ENCODE data around the gene OTOG.

The OTOG gene

DNA sequence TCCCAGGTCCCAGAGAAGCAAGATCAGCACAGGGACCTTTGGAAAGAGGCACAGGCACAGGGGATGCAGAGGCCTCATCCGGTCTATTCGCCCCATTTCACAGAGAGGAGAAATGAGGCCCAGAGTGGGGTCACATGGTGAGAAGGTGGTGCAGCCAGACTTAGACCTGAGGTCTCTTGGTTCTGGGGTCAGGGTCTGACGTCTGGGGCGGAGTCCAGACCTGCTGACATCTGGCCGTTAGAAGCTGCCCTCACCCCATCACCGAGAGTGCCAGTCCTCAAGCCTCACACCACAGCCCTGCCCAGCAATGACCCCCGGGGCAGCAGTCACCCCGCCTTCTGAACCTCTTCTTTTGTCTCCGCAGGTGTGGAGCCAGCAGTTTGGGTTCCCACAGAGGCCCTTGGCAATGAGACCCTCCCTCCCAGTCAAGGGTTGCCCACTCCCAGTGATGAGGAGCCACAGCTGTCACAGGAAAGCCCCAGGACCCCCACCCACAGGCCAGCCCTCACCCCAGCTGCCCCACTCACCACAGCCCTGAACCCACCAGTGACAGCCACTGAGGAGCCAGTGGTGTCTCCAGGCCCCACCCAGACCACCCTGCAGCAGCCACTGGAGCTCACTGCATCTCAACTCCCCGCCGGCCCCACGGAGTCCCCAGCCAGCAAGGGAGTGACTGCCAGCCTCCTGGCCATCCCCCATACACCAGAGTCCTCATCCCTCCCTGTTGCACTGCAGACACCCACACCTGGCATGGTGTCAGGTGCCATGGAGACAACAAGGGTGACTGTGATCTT, 62.4 kb downstream of the OTOG start:
- TF ChIP-seq RAD21 (IDR thresholded peaks at IDR 0.05; ENCODE audit: low read depth) (no peak), CEBPB (IDR thresholded peaks at IDR 0.05) (no peak), REST (IDR thresholded peaks at IDR 0.05; ENCODE audit: low read depth) (no peak), EGR1 (IDR thresholded peaks at IDR 0.05) (no peak), FOXM1 (IDR thresholded peaks at IDR 0.05; ENCODE audit: borderline replicate concordance, low read depth) (no peak), TEAD4 (IDR thresholded peaks at IDR 0.05) (no peak), TAF1 (IDR thresholded peaks at IDR 0.05; ENCODE audit: low read depth) (no peak), ZBTB7A (IDR thresholded peaks at IDR 0.05; ENCODE audit: low read depth) (no peak), NFIC (IDR thresholded peaks at IDR 0.05) (no peak), YY1 (IDR thresholded peaks at IDR 0.05; ENCODE audit: low read depth) (no peak), TCF12 (IDR thresholded peaks at IDR 0.05; ENCODE audit: low read depth) (no peak), CREB1 (IDR thresholded peaks at IDR 0.05; ENCODE audit: low read depth) (no peak), EP300 (IDR thresholded peaks at IDR 0.05; ENCODE audit: borderline replicate concordance) (no peak), MAX (IDR thresholded peaks at IDR 0.05) (no peak)
- TF ChIP-seq, protein P1, sequence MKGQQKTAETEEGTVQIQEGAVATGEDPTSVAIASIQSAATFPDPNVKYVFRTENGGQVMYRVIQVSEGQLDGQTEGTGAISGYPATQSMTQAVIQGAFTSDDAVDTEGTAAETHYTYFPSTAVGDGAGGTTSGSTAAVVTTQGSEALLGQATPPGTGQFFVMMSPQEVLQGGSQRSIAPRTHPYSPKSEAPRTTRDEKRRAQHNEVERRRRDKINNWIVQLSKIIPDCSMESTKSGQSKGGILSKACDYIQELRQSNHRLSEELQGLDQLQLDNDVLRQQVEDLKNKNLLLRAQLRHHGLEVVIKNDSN (IDR thresholded peaks at IDR 0.05), result no peak

DNA sequence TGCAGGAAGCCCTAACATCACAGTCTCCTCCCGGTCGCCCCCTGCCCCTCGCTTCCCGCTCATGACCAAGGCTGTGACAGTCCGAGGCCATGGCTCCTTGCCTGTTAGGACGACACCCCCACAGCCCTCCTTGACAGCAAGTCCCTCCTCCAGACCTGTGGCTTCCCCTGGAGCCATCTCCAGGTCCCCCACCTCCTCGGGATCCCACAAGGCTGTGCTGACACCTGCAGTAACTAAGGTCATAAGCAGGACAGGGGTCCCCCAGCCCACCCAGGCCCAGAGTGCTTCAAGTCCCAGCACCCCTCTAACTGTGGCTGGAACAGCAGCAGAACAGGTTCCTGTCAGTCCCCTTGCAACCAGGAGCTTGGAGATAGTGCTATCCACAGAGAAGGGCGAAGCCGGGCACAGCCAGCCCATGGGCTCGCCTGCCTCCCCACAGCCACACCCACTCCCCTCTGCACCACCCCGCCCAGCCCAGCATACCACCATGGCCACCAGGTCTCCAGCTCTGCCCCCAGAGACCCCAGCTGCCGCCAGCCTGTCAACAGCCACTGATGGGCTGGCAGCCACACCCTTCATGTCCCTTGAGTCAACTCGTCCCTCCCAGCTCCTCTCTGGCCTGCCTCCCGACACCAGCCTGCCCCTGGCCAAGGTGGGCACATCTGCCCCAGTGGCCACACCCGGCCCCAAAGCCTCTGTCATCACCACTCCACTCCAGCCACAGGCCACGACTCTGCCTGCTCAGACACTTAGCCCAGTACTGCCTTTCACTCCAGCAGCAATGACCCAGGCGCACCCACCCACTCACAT, 63.2 kb downstream of the OTOG start:
- TF ChIP-seq NFIC (IDR thresholded peaks at IDR 0.05), result no peak
- TF ChIP-seq ZBTB7A (IDR thresholded peaks at IDR 0.05; ENCODE audit: low read depth), result no peak

GRCh38 chr11:17611049-17611448, 64.0 kb downstream of the OTOG start:
- TF ChIP-seq EGR1 (IDR thresholded peaks at IDR 0.05), result no peak
- TF ChIP-seq EP300 (IDR thresholded peaks at IDR 0.05; ENCODE audit: borderline replicate concordance), result no peak
- TF ChIP-seq YY1 (IDR thresholded peaks at IDR 0.05; ENCODE audit: low read depth), result no peak
- no peak for TF ChIP-seq MAX (IDR thresholded peaks at IDR 0.05)
- TF ChIP-seq CEBPB (IDR thresholded peaks at IDR 0.05), result no peak
- no peak for TF ChIP-seq FOXM1 (IDR thresholded peaks at IDR 0.05; ENCODE audit: borderline replicate concordance, low read depth)
- TF ChIP-seq TAF1 (IDR thresholded peaks at IDR 0.05; ENCODE audit: low read depth), result no peak
- TF ChIP-seq RAD21 (IDR thresholded peaks at IDR 0.05; ENCODE audit: low read depth), result no peak
- TF ChIP-seq NFIC (IDR thresholded peaks at IDR 0.05), result no peak
- no peak for TF ChIP-seq TCF12 (IDR thresholded peaks at IDR 0.05; ENCODE audit: low read depth)
- TF ChIP-seq ZBTB7A (IDR thresholded peaks at IDR 0.05; ENCODE audit: low read depth), result no peak
- no peak for TF ChIP-seq REST (IDR thresholded peaks at IDR 0.05; ENCODE audit: low read depth)

- no peak for TF ChIP-seq FOXM1 (IDR thresholded peaks at IDR 0.05; ENCODE audit: borderline replicate concordance, low read depth)
- no peak for TF ChIP-seq NFIC (IDR thresholded peaks at IDR 0.05)
- no peak for TF ChIP-seq EGR1 (IDR thresholded peaks at IDR 0.05)
- TF ChIP-seq MAX (IDR thresholded peaks at IDR 0.05), result no peak
- TF ChIP-seq TCF12 (IDR thresholded peaks at IDR 0.05; ENCODE audit: low read depth), result no peak
- no peak for TF ChIP-seq TAF1 (IDR thresholded peaks at IDR 0.05; ENCODE audit: low read depth)
- no peak for TF ChIP-seq REST (IDR thresholded peaks at IDR 0.05; ENCODE audit: low read depth)
- no peak for TF ChIP-seq YY1 (IDR thresholded peaks at IDR 0.05; ENCODE audit: low read depth)
- TF ChIP-seq, protein P1 (IDR thresholded peaks at IDR 0.05), result no peak
- TF ChIP-seq CEBPB (IDR thresholded peaks at IDR 0.05), result no peak
- TF ChIP-seq ZBTB7A (IDR thresholded peaks at IDR 0.05; ENCODE audit: low read depth), result no peak
- no peak for TF ChIP-seq CREB1 (IDR thresholded peaks at IDR 0.05; ENCODE audit: low read depth)
- TF ChIP-seq RAD21 (IDR thresholded peaks at IDR 0.05; ENCODE audit: low read depth), result no peak
- no peak for TF ChIP-seq EP300 (IDR thresholded peaks at IDR 0.05; ENCODE audit: borderline replicate concordance)
- no peak for TF ChIP-seq TEAD4 (IDR thresholded peaks at IDR 0.05)
Measured at GRCh38 chr11:17611503-17612220, 64.6 kb downstream of the OTOG start.

All from Ishikawa (cell line).